Central memory CD4-positive, alpha-beta T cell (primary cell): Measurements from ENCODE around the gene ACTRT2.

Experiments
- DNase-seq: peaks from one replicate; pipeline ENCODE4 v3.0.0; 2022

The ACTRT2 gene

DNA sequence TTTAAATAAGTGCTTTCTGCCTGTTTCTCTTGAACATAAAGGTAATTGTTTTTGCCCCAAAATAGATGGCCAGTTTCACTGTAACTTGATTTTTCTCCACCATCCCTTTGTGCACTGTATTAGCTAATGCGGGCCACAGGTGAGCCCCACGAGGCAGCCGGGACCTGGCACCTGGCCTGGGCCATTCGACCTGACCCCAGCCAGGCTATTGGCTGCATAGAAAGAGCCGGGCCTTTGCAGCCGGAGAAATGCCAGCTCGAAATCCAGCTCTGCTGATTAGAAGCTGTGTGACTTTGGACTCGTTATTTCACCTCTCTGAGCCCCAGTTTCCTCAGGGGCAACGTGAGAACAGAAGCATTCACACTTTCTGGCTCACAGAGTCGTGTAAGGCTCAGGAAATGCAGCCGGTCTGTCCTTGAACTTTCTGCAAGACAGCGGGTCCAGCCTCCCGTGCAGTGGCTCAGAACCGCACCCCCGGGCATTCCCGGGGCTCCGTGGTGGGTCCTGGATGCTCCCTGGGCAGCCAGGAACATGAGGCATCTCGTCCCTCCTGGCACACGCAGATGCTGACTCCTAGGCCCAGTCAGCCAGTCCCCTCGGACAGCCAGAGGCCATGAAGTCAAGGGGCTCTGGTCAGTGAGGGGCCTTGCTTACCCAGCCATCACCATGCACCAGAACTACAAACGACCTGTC lies 37.4 kb upstream of the ACTRT2 start:
- no peak for DNase-seq

DNA sequence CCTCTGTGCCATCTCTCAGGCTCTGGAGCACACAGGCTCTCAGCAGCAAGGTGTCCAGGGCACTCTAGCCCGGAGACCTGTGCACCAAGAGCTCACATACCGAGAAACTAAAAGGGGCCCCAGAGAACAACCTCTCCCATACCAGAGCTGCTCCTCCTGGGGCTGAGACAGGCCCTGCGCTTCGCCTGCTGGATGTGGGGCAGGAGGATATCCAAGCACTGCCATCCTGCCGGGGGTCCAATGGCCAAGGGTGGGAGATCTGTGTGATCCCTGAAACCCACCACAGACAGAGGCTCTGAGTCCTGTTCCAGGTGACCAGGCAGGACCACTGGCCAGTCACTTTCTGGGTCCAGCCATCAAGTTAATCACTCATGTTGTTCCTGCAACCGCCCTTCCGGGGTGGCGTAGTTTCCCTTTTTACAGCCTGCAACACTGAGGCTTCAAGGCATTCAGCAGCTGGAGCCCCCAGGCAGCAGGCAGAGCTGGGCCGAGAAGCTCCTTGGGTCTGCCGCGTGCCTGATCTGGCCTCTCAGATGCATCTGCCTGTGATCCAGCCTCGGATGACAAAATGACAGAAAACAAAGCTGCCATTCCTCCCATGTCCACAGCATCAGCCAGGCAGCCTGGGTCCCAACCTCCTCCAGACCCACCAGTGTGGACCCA lies 36.7 kb upstream of the ACTRT2 start:
- DNase-seq, result no peak

GRCh38 chr1:2985067-2985561 lies 36.2 kb upstream of the ACTRT2 start:
- DNase-seq, result no peak

GRCh38 chr1:2985694-2986548 lies 35.3 kb upstream of the ACTRT2 start:
- no peak for DNase-seq

GRCh38 chr1:2986549-2987305 lies 34.5 kb upstream of the ACTRT2 start:
- DNase-seq, result no peak

GRCh38 chr1:2987773-2988172 lies 33.5 kb upstream of the ACTRT2 start:
- no peak for DNase-seq

DNA sequence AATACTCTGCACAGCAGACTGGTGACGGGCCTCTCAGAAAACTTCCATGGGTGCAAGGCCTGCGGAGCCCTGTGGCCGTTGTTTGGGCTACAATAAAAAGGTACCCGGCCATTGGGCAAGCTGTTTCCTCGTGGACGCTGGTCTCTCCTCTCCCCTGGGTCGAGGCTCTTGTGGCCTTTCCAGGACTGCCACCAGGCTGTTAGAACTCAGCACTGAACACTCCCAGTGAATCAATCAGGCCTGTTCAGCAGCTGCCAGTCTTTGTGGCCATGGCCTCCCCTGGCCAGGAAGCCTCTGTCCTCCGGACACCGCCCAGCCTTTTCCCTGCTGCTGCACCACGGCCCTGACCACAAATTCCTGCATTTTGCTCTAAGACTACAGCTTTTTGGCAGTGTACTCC lies 33.0 kb upstream of the ACTRT2 start:
- no peak for DNase-seq

DNA sequence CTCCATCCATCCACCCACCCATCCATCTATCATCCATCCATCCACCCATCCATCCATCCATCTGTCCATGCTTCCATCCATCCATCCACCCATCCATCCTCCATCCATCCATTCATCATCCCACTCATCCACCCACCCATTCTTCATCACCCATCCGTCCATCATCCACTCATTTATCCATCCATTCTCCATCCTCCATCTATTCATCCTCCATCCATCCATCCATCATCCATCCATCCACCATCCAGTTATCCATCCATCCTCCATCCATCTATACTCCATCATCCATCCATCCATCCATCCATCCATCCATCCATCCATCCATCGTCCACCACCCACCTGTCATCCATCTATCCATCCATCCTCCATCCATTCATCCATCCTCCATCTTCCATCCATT lies 32.1 kb upstream of the ACTRT2 start:
- no peak for DNase-seq

DNA sequence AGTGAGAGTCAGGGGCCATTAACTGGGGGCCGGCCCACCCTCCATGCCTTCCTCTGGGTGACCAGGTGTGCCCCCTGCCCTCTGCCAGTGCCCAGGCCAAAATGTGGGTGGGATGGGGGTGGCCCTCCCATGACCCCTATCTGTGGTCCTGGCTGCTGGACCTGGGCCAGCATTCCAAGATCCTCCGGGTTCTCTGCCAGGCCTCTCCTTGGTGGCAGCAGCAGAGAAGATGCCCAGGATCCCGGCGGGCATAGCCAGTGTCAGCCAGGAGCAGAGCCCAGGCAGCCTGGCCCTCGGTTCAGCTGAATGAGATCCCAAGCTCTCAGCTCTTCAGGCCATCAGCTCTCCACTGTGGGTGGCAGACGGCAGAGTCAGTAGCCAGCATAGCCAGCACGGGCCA lies 31.3 kb upstream of the ACTRT2 start:
- DNase-seq, result no peak

DNA sequence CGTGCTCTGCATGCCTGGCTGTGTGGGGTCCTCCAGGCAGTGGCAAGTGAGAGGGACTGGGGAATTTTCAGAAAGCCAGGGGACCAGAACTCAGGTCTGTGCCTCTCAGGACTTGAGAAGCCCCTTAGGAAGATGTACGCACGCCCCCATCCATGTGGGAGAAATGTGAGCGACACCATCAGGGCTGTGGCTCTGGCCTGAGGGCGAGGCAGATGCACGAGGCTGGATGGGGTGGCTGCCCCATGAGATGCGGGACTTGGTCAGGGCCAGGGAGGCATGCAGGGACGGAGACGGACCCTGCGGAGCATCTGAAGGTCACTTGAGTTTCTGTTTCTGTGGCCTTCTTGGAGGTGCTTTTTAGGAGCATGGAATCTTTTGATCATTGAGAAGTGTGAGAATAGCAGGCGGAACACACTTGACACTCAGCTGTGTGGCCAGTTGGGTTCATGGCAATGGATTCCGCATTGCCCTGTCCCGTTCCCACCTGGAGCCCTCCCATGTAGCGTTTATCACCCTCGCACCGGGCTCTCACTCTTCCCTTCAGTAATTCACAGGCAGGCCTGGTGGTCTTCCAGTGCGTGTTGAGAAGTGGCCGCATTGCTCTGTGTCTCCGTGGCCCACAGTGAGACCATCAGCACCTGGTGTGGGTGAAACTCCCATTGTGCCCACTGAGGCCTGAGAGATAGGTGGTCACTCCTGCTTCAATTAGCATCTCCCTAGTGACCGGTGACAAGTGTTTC lies 30.7 kb upstream of the ACTRT2 start:
- DNase-seq, result no peak

DNA sequence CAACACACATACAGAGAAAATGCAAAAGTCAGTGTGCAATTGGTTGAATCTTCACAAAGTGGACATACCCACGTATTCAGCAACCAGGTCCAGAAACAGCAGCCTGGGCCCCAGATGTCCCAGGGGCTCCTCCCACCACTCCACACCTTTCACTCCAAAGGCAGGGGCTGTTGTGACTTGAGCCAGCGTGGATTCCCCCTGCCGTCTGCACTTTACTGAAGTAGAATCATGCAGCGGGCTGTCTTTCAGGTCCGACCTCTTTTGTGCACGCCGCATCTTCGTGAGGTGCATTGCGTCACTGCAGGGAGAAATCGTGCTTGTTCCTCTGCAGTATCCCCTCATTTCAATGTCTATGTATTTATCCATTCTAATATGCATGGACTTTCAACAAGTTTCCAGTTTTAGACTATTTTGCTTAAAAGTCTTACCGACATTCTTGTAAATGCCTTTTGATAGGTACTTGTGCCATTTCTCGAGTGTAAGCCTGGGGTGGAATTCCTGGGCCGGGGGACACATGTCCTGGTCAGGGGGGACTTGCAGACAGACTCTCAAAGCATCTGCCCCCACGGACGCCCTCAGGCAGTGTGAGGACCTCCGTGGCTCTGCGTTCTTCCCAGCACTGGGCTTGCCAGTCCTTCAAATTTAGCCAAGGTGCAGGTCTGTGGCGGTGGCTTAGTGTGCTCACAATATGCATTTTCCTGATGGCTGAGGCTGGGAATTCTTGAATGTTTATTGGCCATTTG lies 29.3 kb upstream of the ACTRT2 start:
- DNase-seq, result no peak

GRCh38 chr1:2998503-2999100 lies 22.7 kb upstream of the ACTRT2 start:
- DNase-seq, result no peak

GRCh38 chr1:2999138-2999537 lies 22.1 kb upstream of the ACTRT2 start:
- DNase-seq, result no peak

DNA sequence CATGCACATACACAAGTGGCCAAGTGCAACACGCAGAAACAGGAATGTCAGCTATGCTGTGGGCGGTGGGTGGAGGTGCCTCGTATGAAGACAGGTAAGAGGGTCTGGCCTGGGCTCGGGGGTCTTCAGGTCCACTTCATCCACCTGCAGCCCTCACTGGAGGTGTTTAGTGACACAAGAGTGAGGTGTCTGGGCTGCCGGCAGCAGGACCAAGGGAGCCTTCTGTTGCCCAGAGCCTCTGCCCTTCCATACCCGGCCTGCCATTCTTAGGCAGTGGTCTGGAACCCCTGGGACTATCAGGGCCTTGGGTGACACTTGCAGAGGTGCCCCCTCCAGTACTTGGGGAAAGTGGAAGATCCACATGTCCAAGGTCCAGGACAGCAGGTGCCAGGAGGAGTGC lies 21.7 kb upstream of the ACTRT2 start:
- DNase-seq, result no peak

- no peak for DNase-seq
These were observed 21.1 kb upstream of the ACTRT2 start for GRCh38 chr1:3000214-3000613.

- DNase-seq, result no peak
These were observed 20.4 kb upstream of the ACTRT2 start for GRCh38 chr1:3000671-3001470.

DNA sequence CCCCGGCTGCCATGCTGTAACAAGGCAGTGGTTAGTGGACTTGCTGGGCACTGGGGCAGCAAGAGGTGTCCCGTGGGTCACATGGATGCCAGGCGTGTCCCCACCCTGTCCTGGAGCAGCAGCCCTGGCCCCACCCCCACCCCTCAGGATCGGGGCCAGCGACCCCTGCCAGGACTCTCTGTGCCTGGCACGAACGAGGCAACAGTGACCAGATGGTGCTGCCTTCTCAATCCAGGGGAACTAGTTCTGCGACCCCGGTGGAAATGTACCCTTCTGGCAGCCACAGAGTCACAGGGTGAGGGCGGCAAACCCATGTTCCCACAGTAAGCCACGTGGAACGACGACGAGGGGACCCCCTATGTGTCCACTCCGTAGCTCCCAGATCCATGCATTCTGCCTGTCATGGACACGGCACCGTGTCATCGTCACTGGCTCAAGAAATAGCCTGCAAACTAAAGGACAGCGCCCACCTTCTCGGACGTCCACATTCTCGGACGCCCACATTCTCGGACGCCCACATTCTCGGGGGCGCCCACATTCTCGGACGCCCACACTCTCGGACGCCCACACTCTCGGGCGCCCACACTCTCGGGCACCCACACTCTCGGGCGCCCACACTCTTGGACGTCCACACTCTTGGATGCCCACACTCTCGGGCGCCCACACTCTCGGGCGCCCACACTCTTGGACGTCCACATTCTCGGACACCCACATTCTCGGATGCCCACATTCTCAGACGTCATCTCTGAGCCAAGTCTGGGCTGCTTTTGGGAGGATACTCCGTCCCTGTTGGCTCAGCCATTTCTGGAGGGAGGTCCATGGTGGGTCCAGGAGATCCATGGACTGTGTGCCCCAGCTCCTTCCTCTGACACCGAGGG lies 19.6 kb upstream of the ACTRT2 start:
- no peak for DNase-seq

DNA sequence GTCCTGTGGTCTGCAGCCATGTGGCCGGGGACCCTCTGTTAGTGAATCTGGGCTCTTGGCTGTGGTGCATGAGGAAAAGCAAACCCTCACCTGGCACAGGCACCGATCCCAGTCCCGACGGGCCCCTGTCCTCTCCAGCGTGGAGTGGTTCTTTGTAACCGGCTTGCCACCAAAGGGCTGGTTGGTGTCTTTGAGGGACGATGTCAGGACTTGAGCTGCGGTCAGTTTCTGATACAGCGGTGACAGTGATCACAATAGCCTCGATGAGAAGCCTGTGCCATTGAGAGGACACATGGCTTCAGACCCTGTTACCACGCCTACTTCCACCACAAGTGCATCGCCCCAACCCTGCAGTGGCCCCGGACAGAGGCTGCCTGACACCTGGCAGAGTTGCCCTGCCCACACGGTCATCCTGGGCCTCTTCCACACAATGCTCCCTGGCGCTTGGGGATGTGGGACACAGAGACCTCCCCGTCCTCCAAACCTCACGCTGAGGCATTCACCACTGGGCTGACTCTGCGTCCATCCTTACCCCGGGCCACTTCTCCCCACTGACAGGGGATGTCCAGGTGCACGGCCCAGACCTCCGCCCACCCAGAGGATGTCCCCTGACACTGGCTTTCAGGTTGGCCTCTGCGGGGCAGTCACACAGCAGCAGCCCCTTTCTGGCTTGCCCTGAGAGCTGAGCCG lies 18.8 kb upstream of the ACTRT2 start:
- no peak for DNase-seq
